Neural progenitor cell (in vitro differentiated cells): ENCODE data around the gene RASGRF2. TPM values are rescaled to one million over a fixed set of nuclear protein-coding genes. Genes with fewer than 3 reads are reported as not detected.

ENCODE experiments used
- DNase-seq: peaks from one replicate; pipeline ENCODE4 v3.0.0-alpha.2; 2016; ENCODE audit warnings: low spot score
- H2AFZ ChIP-seq: fragments of 200-600 bp; sonication (generic); replicated peaks from 2 replicates; pipeline ENCODE4 v1.6.1; 2016; ENCODE audit warnings: antibody characterized with exemption
- H3F3A ChIP-seq: fragments of 200-600 bp; sonication (generic); 2 replicates; pipeline ENCODE4 v1.6.1; 2016; ENCODE audit warnings: antibody characterized with exemption, low read depth
- H3K27ac ChIP-seq: fragments of 200-600 bp; sonication (generic); 2 replicates; pipeline ENCODE4 v1.5.1; 2016; ENCODE audit warnings: mild to moderate bottlenecking
- H3K27me3 ChIP-seq: fragments of 200-600 bp; sonication (generic); 2 replicates; pipeline ENCODE4 v1.6.1; 2016; ENCODE audit warnings: mild to moderate bottlenecking, moderate library complexity
- H3K36me3 ChIP-seq: fragments of 200-600 bp; sonication (generic); 2 replicates; pipeline ENCODE4 v1.5.1; 2016
- H3K4me1 ChIP-seq: fragments of 200-600 bp; sonication (generic); 2 replicates; pipeline ENCODE4 v1.6.1; 2016; ENCODE audit warnings: mixed run types
- H3K4me2 ChIP-seq: fragments of 200-600 bp; sonication (generic); 2 replicates; pipeline ENCODE4 v1.6.1; 2016
- H3K4me3 ChIP-seq: fragments of 200-600 bp; sonication (generic); 2 replicates; pipeline ENCODE4 v1.5.1; 2016
- H3K79me2 ChIP-seq: fragments of 200-600 bp; sonication (generic); 2 replicates; pipeline ENCODE4 v1.6.1; 2016; ENCODE audit warnings: low read depth
- H3K9ac ChIP-seq: fragments of 200-600 bp; sonication (generic); 2 replicates; pipeline ENCODE4 v1.6.1; 2016
- H3K9me3 ChIP-seq: fragments of 200-600 bp; sonication (generic); 2 replicates; pipeline ENCODE4 v1.5.1; 2016; ENCODE audit warnings: low read depth
- H4K20me1 ChIP-seq: fragments of 200-600 bp; sonication (generic); 2 replicates; pipeline ENCODE4 v1.6.1; 2016; ENCODE audit warnings: low read depth
- H3K27ac Mint-ChIP-seq: 3 replicates; pipeline ENCODE4 v1.8.0; 2021; ENCODE audit warnings: mixed read lengths
- H3K27me3 Mint-ChIP-seq: 2 replicates; pipeline ENCODE4 v1.8.0; 2022; ENCODE audit warnings: low read depth, mild to moderate bottlenecking, inconsistent platforms, moderate library complexity, mixed read lengths; ENCODE audit not compliant: insufficient read depth
- H3K36me3 Mint-ChIP-seq: 3 replicates; pipeline ENCODE4 v1.8.0; 2021; ENCODE audit warnings: mixed read lengths
- H3K4me1 Mint-ChIP-seq: 3 replicates; pipeline ENCODE4 v1.8.0; 2021; ENCODE audit warnings: mixed read lengths
- H3K4me3 Mint-ChIP-seq: 3 replicates; pipeline ENCODE4 v1.8.0; 2021; ENCODE audit warnings: mild to moderate bottlenecking, moderate library complexity, mixed read lengths
- H3K9me3 Mint-ChIP-seq: 3 replicates; pipeline ENCODE4 v1.8.0; 2020; ENCODE audit warnings: mixed read lengths
- CTCF ChIP-seq: fragments of 200-600 bp; sonication (generic); IDR thresholded peaks from 2 replicates; pipeline ENCODE4 v1.5.1; 2017; ENCODE audit warnings: antibody characterized with exemption, mild to moderate bottlenecking
- EZH2 ChIP-seq: fragments of 200-600 bp; sonication (generic); IDR thresholded peaks from 2 replicates; pipeline ENCODE4 v1.6.1; 2017; ENCODE audit warnings: antibody characterized with exemption, mild to moderate bottlenecking, moderate library complexity
- EZH2phosphoT487 ChIP-seq: fragments of 200-600 bp; sonication (generic); IDR thresholded peaks from 2 replicates; pipeline ENCODE4 v1.6.1; 2017; ENCODE audit warnings: antibody characterized with exemption
- total RNA-seq: library from RNA; depleted of rRNA; stranded (reverse); fragments of >200 nt; gene quantifications from 2 replicates; pipeline ENCODE4 v1.2.3, GENCODE V29; 2015; ENCODE audit warnings: low replicate concordance

Gene RASGRF2
- total RNA-seq, 1 donor from 2014 or later, result 0.15 TPM

GRCh38 chr5:81230416-81230815, 270.3 kb downstream of the RASGRF2 start:
- Histone ChIP-seq H3K36me3 (no peaks in the 10 kb centered on the region), H3K27ac (no peak overlapping the region), H3K4me1 (peaks cover 8% of the 10 kb centered on the region), H3F3A (peaks cover 4% of the 10 kb centered on the region), H3K27me3 (no peaks in the 10 kb centered on the region), H2AFZ (no peak overlapping the region), H3K4me2 (no peak overlapping the region), H3K79me2 (no peaks in the 10 kb centered on the region), H3K4me3 (no peak overlapping the region), H3K9me3 (no peaks in the 10 kb centered on the region), H3K9ac (no peak overlapping the region), H4K20me1 (peaks cover 26% of the 10 kb centered on the region)
- no peaks in the 10 kb centered on the region for H3K9me3 Mint-ChIP-seq
- no peak for TF ChIP-seq EZH2
- TF ChIP-seq CTCF, result no peak
- no peak for TF ChIP-seq EZH2phosphoT487
- H3K4me3 Mint-ChIP-seq, result no peak overlapping the region
- H3K27ac Mint-ChIP-seq, result peak overlapping the region; percentile 18
- H3K4me1 Mint-ChIP-seq, result peaks cover 20% of the 10 kb centered on the region
- H3K27me3 Mint-ChIP-seq, result no peaks in the 10 kb centered on the region
- DNase-seq, result no peak
- H3K36me3 Mint-ChIP-seq, result no peaks in the 10 kb centered on the region

GRCh38 chr5:81232464-81233079, 272.4 kb downstream of the RASGRF2 start:
- TF ChIP-seq EZH2 (no peak), CTCF (no peak), EZH2phosphoT487 (no peak)
- Histone ChIP-seq H3K79me2 (no peaks in the 10 kb centered on the region), H3K4me2 (peak overlapping the region; percentile 86), H3K27me3 (no peaks in the 10 kb centered on the region), H3K27ac (no peak overlapping the region), H4K20me1 (peaks cover 28% of the 10 kb centered on the region), H3K9me3 (no peaks in the 10 kb centered on the region), H3K4me3 (peak overlapping the region; percentile 56), H2AFZ (no peak overlapping the region), H3K36me3 (no peaks in the 10 kb centered on the region), H3K9ac (no peak overlapping the region), H3F3A (peaks cover 4% of the 10 kb centered on the region), H3K4me1 (peaks cover 8% of the 10 kb centered on the region)
- no peaks in the 10 kb centered on the region for H3K27me3 Mint-ChIP-seq
- H3K4me1 Mint-ChIP-seq, result peaks cover 20% of the 10 kb centered on the region
- peaks cover 7% of the 10 kb centered on the region for H3K36me3 Mint-ChIP-seq
- H3K27ac Mint-ChIP-seq, result no peak overlapping the region
- no peak for DNase-seq
- no peak overlapping the region for H3K4me3 Mint-ChIP-seq
- no peaks in the 10 kb centered on the region for H3K9me3 Mint-ChIP-seq

DNA sequence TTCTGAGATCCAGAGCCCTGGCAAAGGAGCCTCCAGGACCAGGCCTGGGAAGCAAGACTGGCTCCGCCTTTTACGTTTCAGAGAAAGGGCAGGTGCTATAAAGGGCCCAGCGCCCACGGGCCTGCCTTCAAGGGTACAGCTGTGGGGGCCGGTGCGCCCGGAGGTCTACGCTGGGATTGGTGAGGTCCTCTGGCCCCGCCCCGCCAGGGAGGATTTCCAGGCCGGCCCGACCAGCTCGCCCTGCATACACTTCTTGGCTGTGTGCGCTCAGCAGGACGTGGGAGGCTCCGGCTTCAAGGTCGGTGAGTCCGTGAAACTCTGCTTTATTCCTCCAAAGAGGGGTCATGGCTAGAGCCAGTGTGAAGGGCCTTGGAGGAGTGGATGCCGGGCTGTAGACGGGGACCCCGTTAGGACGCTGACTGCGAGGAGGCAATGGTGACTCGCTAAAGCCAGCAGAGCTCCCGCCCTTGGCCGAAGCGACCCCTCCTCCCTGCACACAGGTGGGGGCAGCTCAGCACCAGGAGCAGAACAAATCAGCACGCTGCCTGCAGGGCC, 273.0 kb downstream of the RASGRF2 start, which contains the start of gene CKMT2:
Gene CKMT2, plus strand, starts transcription at position 243 of the 555 bp plus-strand sequence. CDS start 17,811 bp downstream, outside the sequence.
- H2AFZ ChIP-seq, result peak within 1 kb of the TSS; percentile 70
- peak within 1 kb of the TSS; percentile 86 for H3K4me2 ChIP-seq

More for the DNA sequence above, 273.0 kb downstream of the RASGRF2 start, which contains the start of gene CKMT2:
- H3K79me2 ChIP-seq, result no peaks in the 10 kb centered on the region
- peak within 1 kb of the TSS; percentile 56 for H3K4me3 ChIP-seq
- Mint-ChIP-seq H3K27me3 (no peaks in the 10 kb centered on the region), H3K36me3 (peaks cover 7% of the 10 kb centered on the region), H3K9me3 (no peaks in the 10 kb centered on the region), H3K4me3 (peak within 1 kb of the TSS; percentile 78), H3K4me1 (peaks cover 20% of the 10 kb centered on the region), H3K27ac (no peak within 1 kb of the TSS)
- H3K9ac ChIP-seq, result no peak within 1 kb of the TSS
- H3K9me3 ChIP-seq, result no peaks in the 10 kb centered on the region
- DNase-seq, result peak; percentile 67
- H3K27ac ChIP-seq, result no peak within 1 kb of the TSS
- no peaks in the 10 kb centered on the region for H3K27me3 ChIP-seq
- peaks cover 8% of the 10 kb centered on the region for H3K4me1 ChIP-seq
- H3F3A ChIP-seq, result peaks cover 4% of the 10 kb centered on the region
- TF ChIP-seq CTCF (no peak), EZH2phosphoT487 (no peak), EZH2 (no peak)
- peaks cover 28% of the 10 kb centered on the region for H4K20me1 ChIP-seq
- H3K36me3 ChIP-seq, result no peaks in the 10 kb centered on the region
